COLO668 (cell line): ENCODE results near the gene FGF18.

Experiments
- DNase-seq: peaks from one replicate; lab custom pipeline; 2025; ENCODE audit not compliant: unreplicated experiment; lab: John Stamatoyannopoulos, UW

Gene FGF18

DNA sequence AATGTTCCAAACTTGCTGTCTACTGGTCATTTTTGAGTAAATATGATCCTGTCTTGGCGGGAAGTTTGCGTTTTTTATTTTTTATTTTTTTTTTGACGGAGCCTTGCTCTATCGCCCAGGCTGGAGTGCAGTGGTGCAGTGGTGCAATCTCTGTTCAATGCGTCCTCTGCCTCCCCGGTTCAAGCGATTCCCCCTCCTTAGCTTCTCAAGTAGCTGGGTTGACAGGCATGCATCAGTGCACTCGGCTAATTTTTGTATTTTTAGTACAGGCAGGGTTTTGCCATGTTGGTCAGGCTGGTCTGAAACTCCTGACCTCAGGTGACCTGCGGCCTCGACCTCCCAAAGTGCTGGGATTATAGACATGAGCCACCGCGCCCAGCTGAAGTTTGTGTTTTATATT is 45.4 kb downstream of the FGF18 start:
- no peak for DNase-seq

GRCh38 chr5:171467107-171467506 is 47.7 kb downstream of the FGF18 start:
- DNase-seq: no peak

- DNase-seq: no peak
Observed at GRCh38 chr5:171469326-171469725, 49.9 kb downstream of the FGF18 start.

DNA sequence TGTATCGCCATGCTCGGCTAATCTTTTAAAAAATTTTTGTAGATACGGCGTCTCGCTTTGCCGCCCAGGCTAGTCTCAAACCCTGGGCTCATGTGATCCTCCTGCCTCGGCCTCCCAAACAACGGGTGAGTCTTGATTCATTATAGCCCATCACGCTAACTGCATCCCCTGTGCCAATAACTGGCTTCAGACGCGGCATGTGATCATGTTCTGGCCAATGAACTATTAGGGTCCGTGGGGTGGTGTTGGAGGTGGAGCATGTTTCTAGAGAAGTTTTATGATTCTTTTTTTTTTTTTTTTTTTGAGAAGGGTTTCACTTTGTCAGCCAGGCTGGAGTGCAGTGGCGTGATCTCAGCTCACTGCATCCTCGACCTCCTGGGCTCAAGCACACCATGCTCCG is 51.0 kb downstream of the FGF18 start:
- DNase-seq: no peak

DNA sequence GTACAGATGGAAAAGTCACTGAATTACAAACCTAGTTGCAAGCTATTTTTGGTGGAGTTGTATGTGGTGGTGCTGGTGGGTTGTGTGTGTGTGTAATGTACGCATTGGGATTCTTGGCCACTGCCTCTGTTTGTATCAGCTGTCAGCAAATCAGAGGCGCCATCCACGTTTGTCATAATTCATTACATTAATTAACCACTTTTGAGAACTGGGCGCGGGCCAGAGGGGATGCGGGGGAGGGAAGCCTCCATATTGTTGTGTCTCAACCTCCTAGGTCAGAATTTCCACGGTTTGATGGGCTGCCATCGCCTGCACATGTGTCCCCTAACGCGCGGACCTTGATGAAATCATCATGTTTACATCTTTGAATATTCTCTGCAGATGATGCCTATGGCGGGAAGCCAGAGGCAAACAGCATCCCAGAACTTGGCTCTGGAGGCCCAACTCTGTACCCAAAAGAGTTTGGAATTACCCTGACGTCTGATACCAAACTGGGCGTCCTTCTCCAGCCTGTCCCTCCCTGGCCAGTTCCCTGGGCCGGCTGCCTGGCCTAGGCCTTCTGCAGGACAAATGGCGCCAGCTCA is 54.9 kb downstream of the FGF18 start:
- no peak for DNase-seq

GRCh38 chr5:171475596-171475995 is 56.1 kb downstream of the FGF18 start:
- no peak for DNase-seq

GRCh38 chr5:171476701-171477100 is 57.3 kb downstream of the FGF18 start:
- DNase-seq: no peak

GRCh38 chr5:171477101-171477500 is 57.7 kb downstream of the FGF18 start:
- DNase-seq: no peak

DNA sequence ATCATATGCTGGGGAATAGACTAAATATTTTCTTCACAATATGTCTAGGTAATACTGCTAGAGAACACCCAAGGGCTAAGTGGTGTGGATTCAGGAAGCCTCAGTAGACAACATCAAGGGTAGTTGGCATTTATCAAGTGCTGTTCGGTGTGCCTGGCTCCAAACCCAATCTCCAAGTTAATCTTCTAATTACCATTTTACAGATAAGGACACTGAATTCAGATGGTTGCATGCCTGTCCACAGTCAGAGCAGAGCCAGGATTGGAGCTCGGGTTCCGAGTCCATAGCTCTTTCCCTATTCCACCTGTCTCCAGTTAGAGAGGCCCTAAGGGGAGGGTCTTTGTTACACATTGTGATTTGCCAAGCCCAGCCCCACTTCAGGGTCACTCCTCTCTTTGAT is 58.2 kb downstream of the FGF18 start:
- DNase-seq: no peak

- DNase-seq: no peak
Observed at GRCh38 chr5:171478946-171479775, 59.7 kb downstream of the FGF18 start.

DNA sequence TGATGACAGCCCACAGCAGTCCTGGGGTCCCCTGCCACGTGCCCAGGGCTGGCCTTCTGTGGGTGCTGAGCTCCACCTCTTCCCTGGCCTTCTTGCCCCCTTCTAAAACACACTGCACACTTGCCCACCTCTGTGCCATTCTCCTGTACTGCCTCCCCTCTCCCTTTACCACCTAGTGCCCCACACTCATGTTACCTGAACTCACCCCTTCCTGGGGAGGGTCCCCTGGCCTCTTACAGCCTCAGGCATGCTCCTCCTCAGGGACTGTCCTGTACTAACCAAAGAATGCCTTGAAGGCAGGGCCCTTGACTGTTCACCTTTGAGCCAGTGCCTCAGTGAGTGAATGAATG is 60.3 kb downstream of the FGF18 start:
- no peak for DNase-seq

DNA sequence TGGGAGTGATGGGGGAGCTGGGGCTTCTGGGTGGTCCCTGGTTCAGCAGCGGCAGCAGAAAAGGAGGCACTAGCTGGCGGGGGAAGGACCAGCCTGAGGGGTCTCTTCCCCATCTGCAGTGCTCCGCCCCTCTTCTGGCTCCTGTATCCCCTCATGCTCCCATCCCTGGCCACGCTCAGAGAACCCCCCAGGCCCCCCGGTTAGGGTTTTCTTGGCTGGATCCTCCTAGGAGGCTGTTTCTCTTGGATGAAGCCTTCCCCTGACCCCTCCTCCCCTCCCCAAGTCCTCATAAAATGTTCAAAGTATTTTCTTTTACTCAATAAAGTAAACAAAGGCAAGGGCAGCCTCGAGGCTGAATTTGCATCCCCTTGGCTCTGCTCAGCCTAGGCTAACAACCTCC is 60.8 kb downstream of the FGF18 start:
- no peak for DNase-seq

GRCh38 chr5:171481571-171482433 is 62.4 kb downstream of the FGF18 start:
- no peak for DNase-seq

DNA sequence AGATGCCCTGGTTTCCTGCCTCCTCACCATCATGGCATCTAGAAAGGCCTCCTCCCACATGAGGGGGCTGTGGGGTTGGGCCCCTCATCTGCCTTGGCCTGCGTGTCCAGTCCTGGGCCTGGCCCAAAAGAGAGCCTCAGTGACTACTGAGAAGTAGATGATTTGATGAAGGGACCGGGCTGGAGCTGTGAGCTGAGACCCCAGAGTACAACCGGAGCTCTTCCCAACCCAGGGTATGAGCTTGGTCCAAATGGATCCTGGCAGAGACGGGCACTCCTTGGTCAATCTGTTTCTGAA is 62.9 kb downstream of the FGF18 start:
- DNase-seq: no peak

GRCh38 chr5:171483551-171484135 is 64.2 kb downstream of the FGF18 start:
- no peak for DNase-seq

- DNase-seq: peak; percentile 13
Observed at GRCh38 chr5:171484460-171484899, 65.0 kb downstream of the FGF18 start.

GRCh38 chr5:171485668-171486067 is 66.2 kb downstream of the FGF18 start:
- no peak for DNase-seq

- no peak for DNase-seq
Observed at GRCh38 chr5:171486613-171487012, 67.2 kb downstream of the FGF18 start.

- DNase-seq: no peak
Observed at GRCh38 chr5:171488876-171489275, 69.4 kb downstream of the FGF18 start.

- DNase-seq: no peak
Observed at GRCh38 chr5:171492781-171493180, 73.3 kb downstream of the FGF18 start.

- DNase-seq: no peak
Observed at GRCh38 chr5:171493646-171494393, 74.4 kb downstream of the FGF18 start.
